Measurements from ENCODE around the gene LRRN4. TPM values are rescaled to one million over a fixed set of nuclear protein-coding genes. Genes with fewer than 3 reads are reported as not detected.

LRRN4 gene
- polyA plus RNA-seq, 4 donors: 0.06 to 0.15 TPM; not detected in 2

GRCh38 chr20:6045566-6045965, 8.3 kb downstream of the LRRN4 start:
- H3K36me3 ChIP-seq (ENCODE audit: control insufficient read depth in 3 of 3, insufficient read depth in 2 of 3, low read depth in 1 of 3, low read length in 3 of 3): peaks cover 9 to 29% (median 17%) of the 10 kb centered on the region in 3 donors
- H3K4me3 ChIP-seq (ENCODE audit: low read depth in 1 of 3, low read length in 3 of 3): no peak overlapping the region
- DNase-seq: no peak
- no peaks in the 10 kb centered on the region for H3K9me3 ChIP-seq (ENCODE audit: control insufficient read depth in 2 of 2, insufficient read depth in 1 of 2, low read depth in 1 of 2, low read length in 1 of 2)
- no peaks in the 10 kb centered on the region for H3K4me1 ChIP-seq (ENCODE audit: control insufficient read depth in 3 of 3, insufficient read depth in 2 of 3, low read depth in 1 of 3, low read length in 2 of 3)
- no peak for FAIRE-seq
- no peaks in the 10 kb centered on the region for H3K27me3 ChIP-seq (ENCODE audit: control insufficient read depth in 3 of 3, insufficient read depth in 3 of 3, low read length in 3 of 3)
- no peak overlapping the region for H3K27ac ChIP-seq (ENCODE audit: low read depth in 1 of 3, low read length in 2 of 3)

- 84 to 92% (median 92%) methylated on average over 2 of the region's 2 CpGs for WGBS, 3 donors
- H3K27ac ChIP-seq (ENCODE audit: low read depth in 1 of 3, low read length in 2 of 3): no peak overlapping the region
- H3K27me3 ChIP-seq (ENCODE audit: control insufficient read depth in 3 of 3, insufficient read depth in 3 of 3, low read length in 3 of 3): no peaks in the 10 kb centered on the region
- no peak for FAIRE-seq
- no peaks in the 10 kb centered on the region for H3K9me3 ChIP-seq (ENCODE audit: control insufficient read depth in 2 of 2, insufficient read depth in 1 of 2, low read depth in 1 of 2, low read length in 1 of 2)
- DNase-seq: peak; percentile 47 to 69
- no peaks in the 10 kb centered on the region for H3K4me1 ChIP-seq (ENCODE audit: control insufficient read depth in 3 of 3, insufficient read depth in 2 of 3, low read depth in 1 of 3, low read length in 2 of 3)
- no peak overlapping the region for H3K4me3 ChIP-seq (ENCODE audit: low read depth in 1 of 3, low read length in 3 of 3)
- peaks cover 13 to 30% (median 23%) of the 10 kb centered on the region in 3 donors for H3K36me3 ChIP-seq (ENCODE audit: control insufficient read depth in 3 of 3, insufficient read depth in 2 of 3, low read depth in 1 of 3, low read length in 3 of 3)
These were observed 9.7 kb downstream of the LRRN4 start for GRCh38 chr20:6044115-6044514.

GRCh38 chr20:6041808-6042265, 12.0 kb downstream of the LRRN4 start:
- no peak overlapping the region for H3K27ac ChIP-seq (ENCODE audit: low read depth in 1 of 3, low read length in 2 of 3)
- H3K27me3 ChIP-seq (ENCODE audit: control insufficient read depth in 3 of 3, insufficient read depth in 3 of 3, low read length in 3 of 3): no peaks in the 10 kb centered on the region
- H3K36me3 ChIP-seq (ENCODE audit: control insufficient read depth in 3 of 3, insufficient read depth in 2 of 3, low read depth in 1 of 3, low read length in 3 of 3): peaks cover 13 to 37% (median 26%) of the 10 kb centered on the region in 3 donors
- H3K9me3 ChIP-seq (ENCODE audit: control insufficient read depth in 2 of 2, insufficient read depth in 1 of 2, low read depth in 1 of 2, low read length in 1 of 2): no peaks in the 10 kb centered on the region
- no peak overlapping the region for H3K4me3 ChIP-seq (ENCODE audit: low read depth in 1 of 3, low read length in 3 of 3)
- no peaks in the 10 kb centered on the region for H3K4me1 ChIP-seq (ENCODE audit: control insufficient read depth in 3 of 3, insufficient read depth in 2 of 3, low read depth in 1 of 3, low read length in 2 of 3)
- FAIRE-seq (no peak), DNase-seq (no peak)
- WGBS, 3 donors: 94 to 96% (median 95%) methylated on average over 26 of the region's 26 CpGs

GRCh38 chr20:6040958-6041807, 12.7 kb downstream of the LRRN4 start:
- no peak overlapping the region for H3K4me3 ChIP-seq (ENCODE audit: low read depth in 1 of 3, low read length in 3 of 3)
- no peaks in the 10 kb centered on the region for H3K27me3 ChIP-seq (ENCODE audit: control insufficient read depth in 3 of 3, insufficient read depth in 3 of 3, low read length in 3 of 3)
- no peak for DNase-seq
- peaks cover 13 to 41% (median 28%) of the 10 kb centered on the region in 3 donors for H3K36me3 ChIP-seq (ENCODE audit: control insufficient read depth in 3 of 3, insufficient read depth in 2 of 3, low read depth in 1 of 3, low read length in 3 of 3)
- H3K4me1 ChIP-seq (ENCODE audit: control insufficient read depth in 3 of 3, insufficient read depth in 2 of 3, low read depth in 1 of 3, low read length in 2 of 3): no peaks in the 10 kb centered on the region
- H3K9me3 ChIP-seq (ENCODE audit: control insufficient read depth in 2 of 2, insufficient read depth in 1 of 2, low read depth in 1 of 2, low read length in 1 of 2): no peaks in the 10 kb centered on the region
- WGBS, 3 donors: 89 to 97% (median 96%) methylated on average over 59 to 67 of the region's 67 CpGs
- FAIRE-seq: no peak
- H3K27ac ChIP-seq (ENCODE audit: low read depth in 1 of 3, low read length in 2 of 3): no peak overlapping the region

- Histone ChIP-seq H3K27ac (ENCODE audit: low read depth in 1 of 3, low read length in 2 of 3) (no peak overlapping the region), H3K9me3 (ENCODE audit: control insufficient read depth in 2 of 2, insufficient read depth in 1 of 2, low read depth in 1 of 2, low read length in 1 of 2) (no peaks in the 10 kb centered on the region), H3K36me3 (ENCODE audit: control insufficient read depth in 3 of 3, insufficient read depth in 2 of 3, low read depth in 1 of 3, low read length in 3 of 3) (peaks cover 13 to 47% (median 28%) of the 10 kb centered on the region in 3 donors), H3K4me3 (ENCODE audit: low read depth in 1 of 3, low read length in 3 of 3) (no peak overlapping the region), H3K27me3 (ENCODE audit: control insufficient read depth in 3 of 3, insufficient read depth in 3 of 3, low read length in 3 of 3) (no peaks in the 10 kb centered on the region), H3K4me1 (ENCODE audit: control insufficient read depth in 3 of 3, insufficient read depth in 2 of 3, low read depth in 1 of 3, low read length in 2 of 3) (no peaks in the 10 kb centered on the region)
- 94% methylated on average over 8 of the region's 8 CpGs for WGBS, 3 donors
- DNase-seq (no peak), FAIRE-seq (no peak)
These were observed 13.3 kb downstream of the LRRN4 start for GRCh38 chr20:6040540-6040939.

GRCh38 chr20:6039766-6040165, 14.1 kb downstream of the LRRN4 start:
- H3K4me1 ChIP-seq (ENCODE audit: control insufficient read depth in 3 of 3, insufficient read depth in 2 of 3, low read depth in 1 of 3, low read length in 2 of 3): no peaks in the 10 kb centered on the region
- FAIRE-seq (no peak), DNase-seq (no peak)
- 89 to 96% (median 93%) methylated on average over 5 of the region's 5 CpGs for WGBS, 3 donors
- H3K27me3 ChIP-seq (ENCODE audit: control insufficient read depth in 3 of 3, insufficient read depth in 3 of 3, low read length in 3 of 3): no peaks in the 10 kb centered on the region
- no peak overlapping the region for H3K4me3 ChIP-seq (ENCODE audit: low read depth in 1 of 3, low read length in 3 of 3)
- H3K9me3 ChIP-seq (ENCODE audit: control insufficient read depth in 2 of 2, insufficient read depth in 1 of 2, low read depth in 1 of 2, low read length in 1 of 2): no peaks in the 10 kb centered on the region
- H3K27ac ChIP-seq (ENCODE audit: low read depth in 1 of 3, low read length in 2 of 3): no peak overlapping the region
- peaks cover 13 to 48% (median 29%) of the 10 kb centered on the region in 3 donors for H3K36me3 ChIP-seq (ENCODE audit: control insufficient read depth in 3 of 3, insufficient read depth in 2 of 3, low read depth in 1 of 3, low read length in 3 of 3)

GRCh38 chr20:6038256-6038655, 15.6 kb downstream of the LRRN4 start:
- 90 to 98% (median 95%) methylated on average over 3 of the region's 3 CpGs for WGBS, 3 donors
- FAIRE-seq (no peak), DNase-seq (no peak)
- no peaks in the 10 kb centered on the region for H3K9me3 ChIP-seq (ENCODE audit: control insufficient read depth in 2 of 2, insufficient read depth in 1 of 2, low read depth in 1 of 2, low read length in 1 of 2)
- no peak overlapping the region for H3K27ac ChIP-seq (ENCODE audit: low read depth in 1 of 3, low read length in 2 of 3)
- peaks cover 22 to 46% (median 41%) of the 10 kb centered on the region in 3 donors for H3K36me3 ChIP-seq (ENCODE audit: control insufficient read depth in 3 of 3, insufficient read depth in 2 of 3, low read depth in 1 of 3, low read length in 3 of 3)
- H3K4me1 ChIP-seq (ENCODE audit: control insufficient read depth in 3 of 3, insufficient read depth in 2 of 3, low read depth in 1 of 3, low read length in 2 of 3): no peaks in the 10 kb centered on the region
- no peak overlapping the region for H3K4me3 ChIP-seq (ENCODE audit: low read depth in 1 of 3, low read length in 3 of 3)
- H3K27me3 ChIP-seq (ENCODE audit: control insufficient read depth in 3 of 3, insufficient read depth in 3 of 3, low read length in 3 of 3): no peaks in the 10 kb centered on the region

GRCh38 chr20:6037082-6037481, 16.8 kb downstream of the LRRN4 start:
- DNase-seq: no peak
- no peak overlapping the region for H3K27ac ChIP-seq (ENCODE audit: low read depth in 1 of 3, low read length in 2 of 3)
- no peak overlapping the region for H3K4me3 ChIP-seq (ENCODE audit: low read depth in 1 of 3, low read length in 3 of 3)
- H3K36me3 ChIP-seq (ENCODE audit: control insufficient read depth in 3 of 3, insufficient read depth in 2 of 3, low read depth in 1 of 3, low read length in 3 of 3): peaks cover 26 to 46% (median 37%) of the 10 kb centered on the region in 3 donors
- no peaks in the 10 kb centered on the region for H3K4me1 ChIP-seq (ENCODE audit: control insufficient read depth in 3 of 3, insufficient read depth in 2 of 3, low read depth in 1 of 3, low read length in 2 of 3)
- FAIRE-seq: no peak
- no peaks in the 10 kb centered on the region for H3K27me3 ChIP-seq (ENCODE audit: control insufficient read depth in 3 of 3, insufficient read depth in 3 of 3, low read length in 3 of 3)
- no peaks in the 10 kb centered on the region for H3K9me3 ChIP-seq (ENCODE audit: control insufficient read depth in 2 of 2, insufficient read depth in 1 of 2, low read depth in 1 of 2, low read length in 1 of 2)
- WGBS, 3 donors: 60 to 83% (median 68%) methylated on average over 1 of the region's 1 CpG

Data from small intestine (tissue), 7 donors.